ENCODE measurements around the gene THSD7B. TPM values are rescaled to one million over a fixed set of nuclear protein-coding genes. Genes with fewer than 3 reads are reported as not detected.

The THSD7B gene
- total RNA-seq, 1 donor from 2014 or later = 1.2 TPM

- no peak for DNase-seq (ENCODE audit: low spot score)
- Mint-ChIP-seq H3K36me3 (no peaks in the 10 kb centered on the region), H3K27ac (no peak overlapping the region), H3K9me3 (peaks cover 2% of the 10 kb centered on the region), H3K4me3 (no peak overlapping the region), H3K27me3 (ENCODE audit: insufficient read depth, low read depth) (peaks cover 2% of the 10 kb centered on the region), H3K4me1 (no peaks in the 10 kb centered on the region)
- Histone ChIP-seq H3K27ac (no peak overlapping the region), H3K4me3 (no peak overlapping the region), H3K9me3 (ENCODE audit: low read depth) (no peaks in the 10 kb centered on the region), H4K20me1 (ENCODE audit: low read depth) (no peaks in the 10 kb centered on the region), H3F3A (ENCODE audit: low read depth) (no peaks in the 10 kb centered on the region), H3K27me3 (no peaks in the 10 kb centered on the region), H3K79me2 (ENCODE audit: low read depth) (no peaks in the 10 kb centered on the region), H3K4me1 (peaks cover 9% of the 10 kb centered on the region), H2AFZ (replicated peaks) (no peak overlapping the region), H3K9ac (no peak overlapping the region), H3K4me2 (no peak overlapping the region), H3K36me3 (no peaks in the 10 kb centered on the region)
- TF ChIP-seq EZH2 (IDR thresholded peaks at IDR 0.05) (no peak), EZH2phosphoT487 (IDR thresholded peaks at IDR 0.05) (no peak), CTCF (IDR thresholded peaks at IDR 0.05) (no peak)
These were observed 367.9 kb downstream of the THSD7B start for GRCh38 chr2:137133225-137133624.

- Histone ChIP-seq H2AFZ (replicated peaks) (no peak overlapping the region), H3K36me3 (no peaks in the 10 kb centered on the region), H3K9ac (no peak overlapping the region), H3K27ac (no peak overlapping the region), H3K4me2 (no peak overlapping the region), H3F3A (ENCODE audit: low read depth) (no peaks in the 10 kb centered on the region), H3K4me3 (no peak overlapping the region), H3K79me2 (ENCODE audit: low read depth) (no peaks in the 10 kb centered on the region), H3K9me3 (ENCODE audit: low read depth) (no peaks in the 10 kb centered on the region), H4K20me1 (ENCODE audit: low read depth) (no peaks in the 10 kb centered on the region), H3K27me3 (no peaks in the 10 kb centered on the region), H3K4me1 (peaks cover 9% of the 10 kb centered on the region)
- TF ChIP-seq CTCF (IDR thresholded peaks at IDR 0.05) (no peak), EZH2phosphoT487 (IDR thresholded peaks at IDR 0.05) (no peak), EZH2 (IDR thresholded peaks at IDR 0.05) (no peak)
- H3K4me1 Mint-ChIP-seq = no peaks in the 10 kb centered on the region
- H3K27ac Mint-ChIP-seq = no peak overlapping the region
- H3K4me3 Mint-ChIP-seq = no peak overlapping the region
- DNase-seq (ENCODE audit: low spot score) = no peak
- H3K36me3 Mint-ChIP-seq = no peaks in the 10 kb centered on the region
- H3K27me3 Mint-ChIP-seq (ENCODE audit: insufficient read depth, low read depth) = peaks cover 2% of the 10 kb centered on the region
- H3K9me3 Mint-ChIP-seq = no peaks in the 10 kb centered on the region
These were observed 372.9 kb downstream of the THSD7B start for GRCh38 chr2:137138263-137138662.

- no peaks in the 10 kb centered on the region for H3F3A ChIP-seq (ENCODE audit: low read depth)
These were observed 386.4 kb downstream of the THSD7B start for GRCh38 chr2:137151731-137152130.

More at GRCh38 chr2:137151731-137152130, 386.4 kb downstream of the THSD7B start:
- Histone ChIP-seq H3K27me3 (no peaks in the 10 kb centered on the region), H3K4me1 (no peaks in the 10 kb centered on the region), H3K4me3 (no peak overlapping the region), H3K9me3 (ENCODE audit: low read depth) (no peaks in the 10 kb centered on the region), H3K36me3 (no peaks in the 10 kb centered on the region), H3K4me2 (no peak overlapping the region), H3K27ac (no peak overlapping the region), H3K79me2 (ENCODE audit: low read depth) (no peaks in the 10 kb centered on the region), H3K9ac (no peak overlapping the region), H2AFZ (replicated peaks) (no peak overlapping the region), H4K20me1 (ENCODE audit: low read depth) (no peaks in the 10 kb centered on the region)
- Mint-ChIP-seq H3K36me3 (no peaks in the 10 kb centered on the region), H3K4me3 (no peak overlapping the region), H3K9me3 (peaks cover 6% of the 10 kb centered on the region), H3K4me1 (no peaks in the 10 kb centered on the region), H3K27me3 (ENCODE audit: insufficient read depth, low read depth) (peaks cover 6% of the 10 kb centered on the region), H3K27ac (no peak overlapping the region)
- DNase-seq (ENCODE audit: low spot score) = no peak
- no peak for TF ChIP-seq EZH2phosphoT487 (IDR thresholded peaks at IDR 0.05)
- TF ChIP-seq CTCF (IDR thresholded peaks at IDR 0.05) = no peak
- TF ChIP-seq EZH2 (IDR thresholded peaks at IDR 0.05) = no peak

Measured in neural progenitor cell (in vitro differentiated cells).